Measurements from ENCODE around the gene AKR7A2.
"Not testable (repeated sequence)": the region's sequence is repeated elsewhere in the genome, so short reads cannot be mapped to it uniquely, and the experiment has no call there.

AKR7A2 gene

GRCh38 chr1:19294638-19295037, 17.3 kb downstream of the AKR7A2 start:
- DNase-seq, result no peak

DNA sequence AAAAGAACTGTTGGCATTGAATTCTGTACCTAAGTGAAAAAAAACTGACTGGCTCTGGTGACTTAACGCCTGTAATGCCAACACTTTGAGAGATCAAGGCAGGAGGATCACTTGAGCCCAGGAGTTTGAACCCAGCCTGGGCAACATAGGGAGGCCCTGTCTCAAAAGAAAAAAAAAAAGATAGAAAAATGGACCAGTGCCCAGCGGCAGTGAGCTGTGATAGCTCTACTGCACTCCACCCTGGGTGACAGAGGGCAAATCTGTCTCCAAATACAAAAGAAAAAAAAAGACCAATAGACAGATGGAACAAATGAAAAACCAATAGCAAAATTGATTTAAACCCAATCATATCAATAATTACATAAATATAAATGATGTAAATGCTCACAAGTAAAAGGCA, 22.7 kb downstream of the AKR7A2 start:
- no peak for DNase-seq

DNA sequence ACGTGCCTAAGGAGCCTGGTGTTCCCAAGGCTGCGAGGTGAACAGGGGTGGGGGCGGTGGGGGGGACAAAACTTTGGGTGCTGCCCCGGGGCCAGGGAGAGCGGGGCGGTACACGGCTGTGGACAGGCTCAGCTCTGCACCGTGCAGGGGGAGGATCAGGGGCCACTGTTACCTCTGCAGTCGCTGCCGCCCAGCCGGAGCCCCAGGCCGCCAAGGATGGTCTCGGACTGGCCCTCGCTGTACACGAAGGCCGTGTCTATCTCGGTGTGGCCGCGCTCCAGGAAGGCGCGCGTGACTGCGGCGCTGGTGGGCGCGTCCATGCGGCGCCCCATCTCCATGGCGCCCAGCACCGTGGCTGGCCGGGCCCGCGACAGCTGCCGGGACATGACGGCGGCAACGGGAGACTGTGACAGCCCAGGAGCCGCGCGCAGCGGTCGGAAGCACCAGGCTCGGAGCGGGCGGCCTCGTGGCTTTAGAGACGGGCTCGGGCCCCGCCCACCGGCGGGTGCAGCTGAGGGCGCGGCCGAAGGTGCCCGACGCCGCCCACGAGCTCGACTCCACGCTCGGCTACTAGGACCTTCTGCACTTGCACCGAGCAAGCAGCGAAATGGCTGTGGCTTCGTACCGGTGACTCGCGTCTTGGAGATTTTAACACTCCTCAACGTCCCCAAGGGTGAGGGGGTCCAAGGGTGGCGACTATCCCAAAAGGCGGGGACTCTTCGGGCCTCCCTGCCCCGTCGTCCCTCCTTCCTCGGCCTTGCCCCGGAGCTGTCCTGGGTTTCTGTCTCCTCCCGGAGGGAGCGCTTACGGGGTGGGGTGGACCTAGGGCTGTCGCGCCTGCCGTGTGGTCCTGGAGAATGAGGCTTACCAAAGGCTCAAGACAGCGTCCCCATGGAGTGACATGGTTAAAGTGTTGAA, 23.4 kb downstream of the AKR7A2 start, which contains the start of gene AKR7A3:
AKR7A3 (minus strand) TSS at position 447 of the 918 bp plus-strand sequence; CDS start at position 386, 61 bp downstream.
- peak; percentile 45 to 57 for DNase-seq

DNA sequence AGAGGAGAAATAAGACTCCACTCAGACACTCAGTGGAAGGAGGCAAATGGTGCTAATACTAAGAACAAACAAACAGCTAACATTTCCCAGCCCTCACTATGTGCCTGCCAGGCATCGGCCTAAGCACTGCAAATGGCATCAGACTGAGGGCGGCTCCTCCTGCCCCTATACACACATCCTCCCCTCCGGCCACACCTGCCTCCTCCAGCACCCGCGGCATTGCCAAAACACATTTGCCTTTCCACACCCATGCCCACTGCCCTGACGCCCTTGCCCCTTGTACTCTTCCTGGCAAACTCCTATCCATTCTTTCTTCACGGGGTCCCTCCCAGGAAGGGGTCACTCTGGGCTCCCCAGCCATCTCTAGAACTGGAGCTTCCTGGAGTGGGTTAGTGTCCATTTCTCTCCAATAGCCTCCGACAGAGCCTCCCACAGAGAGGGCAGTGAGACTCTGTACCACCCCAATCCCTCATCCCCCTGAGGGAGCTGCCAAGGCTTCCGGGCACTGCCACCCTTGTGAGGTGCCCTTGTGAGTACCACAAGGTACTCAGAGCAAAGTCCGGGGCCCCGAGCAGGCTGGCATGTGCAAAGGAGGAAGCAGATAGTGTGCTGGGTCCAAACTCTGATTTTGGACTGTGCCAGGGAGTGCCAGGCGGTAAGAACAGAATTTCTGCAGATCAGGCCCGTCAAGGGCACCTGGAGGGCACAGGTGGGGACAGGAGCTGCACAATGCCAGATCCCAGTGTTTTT, 24.3 kb downstream of the AKR7A2 start:
- DNase-seq, result no peak

DNA sequence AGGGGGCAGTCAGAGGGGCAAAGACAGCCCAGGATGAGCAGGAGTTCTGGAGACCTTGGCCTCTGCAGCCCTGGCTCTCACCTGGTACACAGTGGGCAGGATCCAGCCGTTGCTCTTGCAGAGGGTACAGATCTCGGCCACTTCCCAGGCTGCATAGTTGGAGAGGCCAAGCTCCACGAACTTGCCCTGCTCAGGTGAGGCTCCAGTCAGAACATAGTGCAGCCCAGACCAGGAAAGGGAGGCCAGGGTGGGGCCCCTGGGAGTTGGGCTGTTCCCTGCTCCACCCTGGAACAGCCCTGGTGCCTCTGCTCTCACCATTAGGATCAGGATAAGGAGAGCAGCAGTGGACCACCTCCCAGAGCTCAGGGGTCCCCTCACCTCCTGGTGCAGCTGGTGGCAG, 26.1 kb downstream of the AKR7A2 start:
- DNase-seq, result not testable (repeated sequence)

DNA sequence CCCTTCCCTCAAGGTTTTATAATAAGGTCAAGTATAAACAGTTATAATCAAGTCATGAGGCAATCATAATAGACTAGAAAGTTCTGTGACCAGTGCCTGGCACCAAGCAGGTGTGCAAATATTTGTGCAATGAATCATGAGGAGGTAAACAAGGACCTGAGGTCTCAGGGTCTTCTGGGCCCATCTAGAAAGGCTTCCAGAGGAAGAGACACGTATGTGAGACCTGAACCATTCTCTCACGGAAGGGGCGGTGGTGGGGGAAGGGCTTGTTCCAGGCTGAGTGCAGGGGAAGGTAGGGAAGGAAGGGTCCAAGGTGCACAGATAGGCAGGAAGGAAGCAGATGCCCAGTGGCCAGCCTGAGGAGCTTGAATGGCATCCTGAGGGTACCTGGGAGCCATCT, 26.6 kb downstream of the AKR7A2 start:
- DNase-seq, result not testable (repeated sequence)

DNA sequence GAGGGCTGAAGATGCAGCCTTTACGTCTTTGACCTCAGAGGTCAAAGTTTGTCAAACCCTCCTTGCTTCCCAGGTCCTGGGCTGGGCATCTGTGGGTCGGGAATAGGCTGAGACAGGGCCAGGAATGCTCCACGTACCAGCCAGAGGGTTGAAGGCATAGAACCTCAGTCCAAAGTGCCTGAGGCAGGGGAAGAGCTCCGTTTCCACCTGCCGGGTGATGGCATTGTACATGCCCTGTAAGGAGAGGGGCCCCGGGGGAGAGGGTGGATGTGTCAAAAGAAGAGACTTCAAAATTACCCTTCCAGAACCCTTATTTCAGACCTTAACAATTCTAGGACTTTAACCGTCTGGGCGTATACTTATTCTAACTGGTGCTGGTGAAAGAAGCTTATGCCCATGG, 27.1 kb downstream of the AKR7A2 start:
- DNase-seq, result no peak

GRCh38 chr1:19283891-19284290, 28.1 kb downstream of the AKR7A2 start:
- no peak for DNase-seq

DNA sequence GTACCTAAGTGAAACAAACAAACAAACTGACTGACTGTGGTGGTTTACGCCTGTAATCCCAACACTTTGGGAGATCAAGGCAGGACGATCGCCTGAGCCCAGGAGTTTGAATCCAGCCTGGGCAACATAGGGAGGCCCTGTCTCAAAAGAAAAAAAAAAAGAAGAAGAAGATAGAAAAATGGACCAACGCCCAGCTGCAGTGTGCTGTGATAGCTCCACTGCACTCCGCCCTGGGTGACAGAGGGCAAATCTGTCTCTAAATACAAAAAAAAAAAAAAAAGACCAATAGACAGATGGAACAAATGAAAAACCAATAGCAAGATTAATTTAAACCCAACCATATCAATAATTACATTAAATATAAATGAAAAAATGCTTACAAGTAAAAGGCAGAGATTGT, 37.3 kb downstream of the AKR7A2 start:
- DNase-seq, result no peak

DNA sequence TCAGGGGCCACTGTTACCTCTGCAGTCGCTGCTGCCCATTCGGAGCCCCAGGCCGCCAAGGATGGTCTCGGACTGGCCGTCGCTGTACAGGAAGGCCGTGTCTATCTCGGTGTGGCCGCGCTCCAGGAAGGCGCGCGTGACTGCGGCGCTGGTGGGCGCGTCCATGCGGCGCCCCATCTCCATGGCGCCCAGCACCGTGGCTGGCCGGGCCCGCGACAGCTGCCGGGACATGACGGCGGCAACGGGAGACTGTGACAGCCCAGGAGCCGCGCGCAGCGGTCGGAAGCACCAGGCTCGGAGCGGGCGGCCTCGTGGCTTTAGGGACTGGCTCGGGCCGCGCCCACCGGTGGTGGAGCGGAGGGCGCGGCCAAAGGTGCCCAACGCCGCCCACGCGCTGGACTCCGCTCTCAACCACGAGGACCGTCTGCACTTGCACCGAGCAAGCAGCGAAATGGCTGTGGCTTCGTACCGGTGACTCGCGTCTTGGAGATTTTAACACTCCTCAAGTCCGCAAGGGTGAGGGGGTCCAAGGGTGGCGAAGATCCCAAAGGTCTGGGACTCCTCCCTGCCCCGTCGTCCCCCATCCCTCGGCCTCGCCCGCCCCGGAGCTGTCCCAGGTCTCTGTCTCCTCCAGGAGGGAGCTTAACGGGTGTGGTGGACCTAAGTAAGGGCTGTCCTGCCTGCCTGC, 38.0 kb downstream of the AKR7A2 start:
- not testable (repeated sequence) for DNase-seq

- DNase-seq, result no peak
Measured at GRCh38 chr1:19273106-19273843, 38.7 kb downstream of the AKR7A2 start.

GRCh38 chr1:19272064-19272463, 39.9 kb downstream of the AKR7A2 start:
- DNase-seq, result no peak

- not testable (repeated sequence) for DNase-seq
Measured at GRCh38 chr1:19270343-19270730, 41.6 kb downstream of the AKR7A2 start.

- DNase-seq, result not testable (repeated sequence)
Measured at GRCh38 chr1:19269427-19270342, 42.3 kb downstream of the AKR7A2 start.

- DNase-seq, result no peak
Measured at GRCh38 chr1:19268445-19268844, 43.5 kb downstream of the AKR7A2 start.

DNA sequence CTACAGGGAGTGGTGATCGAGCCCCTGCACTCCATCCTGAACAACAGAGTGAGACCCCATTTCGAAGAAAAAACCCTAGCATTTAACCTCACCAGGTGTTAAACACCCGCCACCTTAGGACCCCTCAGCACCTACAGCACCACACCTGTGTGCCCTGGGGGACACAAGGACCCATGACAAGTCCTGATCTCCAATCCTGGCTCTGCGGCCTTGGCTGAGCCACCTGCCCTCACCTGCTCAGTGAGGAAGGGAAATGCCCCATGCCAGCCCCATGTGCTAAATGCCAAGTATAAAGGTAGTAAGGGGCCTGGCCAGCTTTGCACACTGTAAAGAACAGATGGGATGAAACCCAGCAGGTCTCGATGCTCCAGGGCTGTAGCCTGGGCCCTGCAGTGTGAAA, 49.2 kb downstream of the AKR7A2 start:
- no peak for DNase-seq

DNA sequence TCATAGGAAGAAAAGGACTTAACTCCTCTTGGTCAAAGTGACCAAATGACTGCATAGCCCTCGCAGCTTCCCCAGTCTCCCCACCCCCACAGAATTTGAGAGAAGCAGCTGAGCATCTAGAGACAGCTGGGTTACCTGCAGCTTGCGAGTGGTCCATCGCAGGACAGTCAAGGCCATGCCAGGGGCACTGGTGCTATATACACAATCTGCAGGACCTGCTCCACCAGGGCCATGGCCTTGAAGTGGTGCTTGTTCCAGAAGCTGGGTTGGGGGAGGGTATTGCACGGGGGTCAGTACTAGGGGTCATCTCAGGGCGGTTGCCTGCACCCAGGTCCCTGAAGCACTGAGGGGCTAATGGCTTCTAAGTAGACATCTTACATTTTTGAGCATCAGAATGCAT, 49.9 kb downstream of the AKR7A2 start:
- no peak for DNase-seq

- DNase-seq, result no peak
Measured at GRCh38 chr1:19260211-19261138, 51.5 kb downstream of the AKR7A2 start.

DNA sequence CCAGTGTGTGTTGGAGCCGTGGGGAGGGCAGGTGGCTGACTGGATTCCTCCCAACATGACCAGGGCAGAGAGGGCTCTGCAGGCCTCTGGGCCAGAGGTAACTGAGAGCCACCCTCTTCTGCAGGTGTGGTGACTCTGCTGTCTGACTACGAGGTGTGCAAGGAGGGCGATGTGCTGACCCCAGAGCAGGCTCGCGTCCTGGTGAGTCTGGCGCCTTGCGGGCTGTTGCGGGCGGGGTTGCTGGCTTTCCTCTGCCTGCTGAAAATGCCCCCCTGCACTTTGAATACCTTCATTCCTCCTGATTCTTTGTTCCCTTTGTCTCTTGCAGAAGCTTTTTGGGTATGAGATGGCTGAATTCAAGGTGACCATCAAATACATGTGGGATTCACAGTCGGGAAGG, 53.6 kb downstream of the AKR7A2 start:
- no peak for DNase-seq

DNA sequence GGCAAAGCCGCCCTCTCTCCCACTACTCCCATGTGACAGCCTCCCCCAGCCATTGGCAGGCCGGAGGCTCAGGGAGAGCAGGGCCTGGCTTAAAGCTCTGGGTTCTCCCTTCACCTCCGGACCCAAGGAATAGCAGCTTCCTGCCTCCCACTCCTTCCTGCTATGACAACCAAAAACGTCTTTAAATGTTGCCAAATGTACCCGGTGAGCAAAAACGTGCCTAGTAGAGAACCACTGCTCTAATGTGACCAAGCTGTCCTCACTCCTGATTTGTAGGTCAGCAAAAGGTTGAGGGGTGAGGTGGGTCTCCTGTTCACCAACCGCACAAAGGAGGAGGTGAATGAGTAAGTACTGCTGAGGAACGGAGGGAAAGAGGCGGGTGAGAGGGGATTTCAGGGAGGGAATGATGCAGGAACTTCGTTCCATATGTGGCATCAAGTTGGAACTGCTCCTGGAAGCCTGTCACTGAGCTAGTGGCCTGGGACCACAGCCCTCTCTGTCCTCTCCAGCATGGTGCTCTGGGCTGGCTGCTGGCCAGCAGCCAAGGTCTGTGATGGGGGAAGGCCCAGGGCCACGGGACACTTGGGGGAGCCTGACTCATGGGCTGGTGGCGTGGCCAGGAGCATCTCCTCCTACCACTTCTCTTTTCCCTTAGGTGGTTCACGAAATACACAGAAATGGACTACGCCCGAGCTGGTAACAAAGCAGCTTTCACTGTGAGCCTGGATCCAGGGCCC, 54.6 kb downstream of the AKR7A2 start:
- DNase-seq, result no peak
